ENCODE results near the gene ZNF804B.

ZNF804B gene

DNA sequence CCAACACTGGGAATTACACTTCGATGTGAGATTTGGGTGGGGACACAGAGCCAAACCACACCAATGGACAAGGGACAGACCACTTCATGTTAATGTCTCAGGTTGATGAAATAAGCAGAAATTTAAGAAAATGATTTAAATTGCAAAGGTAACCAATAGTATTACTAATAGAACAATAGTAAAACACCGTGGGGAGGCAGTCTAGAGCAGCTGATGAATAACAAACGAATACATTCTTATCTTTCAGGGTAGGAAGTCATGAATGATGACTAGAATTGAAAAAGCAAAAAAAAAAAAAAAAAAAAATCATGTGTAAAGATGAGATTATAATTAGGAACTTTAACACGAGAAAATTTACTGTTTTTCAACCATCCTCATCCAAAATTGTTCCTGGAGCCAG, 207.9 kb downstream of the ZNF804B start:
- H3K4me1 ChIP-seq (ENCODE audit: insufficient read depth, low read length, poor library complexity, severe bottlenecking) = no peaks in the 10 kb centered on the region
- H3K27me3 ChIP-seq (ENCODE audit: insufficient read depth, low read length, poor library complexity, severe bottlenecking) = no peaks in the 10 kb centered on the region
- H3K9me3 ChIP-seq (ENCODE audit: insufficient read depth, low read depth, low read length) = no peaks in the 10 kb centered on the region
- no peaks in the 10 kb centered on the region for H3F3A ChIP-seq (ENCODE audit: low read depth)
- H4K20me1 ChIP-seq (ENCODE audit: insufficient read depth, low read length, poor library complexity, severe bottlenecking) = no peaks in the 10 kb centered on the region
- TF ChIP-seq, protein P1, sequence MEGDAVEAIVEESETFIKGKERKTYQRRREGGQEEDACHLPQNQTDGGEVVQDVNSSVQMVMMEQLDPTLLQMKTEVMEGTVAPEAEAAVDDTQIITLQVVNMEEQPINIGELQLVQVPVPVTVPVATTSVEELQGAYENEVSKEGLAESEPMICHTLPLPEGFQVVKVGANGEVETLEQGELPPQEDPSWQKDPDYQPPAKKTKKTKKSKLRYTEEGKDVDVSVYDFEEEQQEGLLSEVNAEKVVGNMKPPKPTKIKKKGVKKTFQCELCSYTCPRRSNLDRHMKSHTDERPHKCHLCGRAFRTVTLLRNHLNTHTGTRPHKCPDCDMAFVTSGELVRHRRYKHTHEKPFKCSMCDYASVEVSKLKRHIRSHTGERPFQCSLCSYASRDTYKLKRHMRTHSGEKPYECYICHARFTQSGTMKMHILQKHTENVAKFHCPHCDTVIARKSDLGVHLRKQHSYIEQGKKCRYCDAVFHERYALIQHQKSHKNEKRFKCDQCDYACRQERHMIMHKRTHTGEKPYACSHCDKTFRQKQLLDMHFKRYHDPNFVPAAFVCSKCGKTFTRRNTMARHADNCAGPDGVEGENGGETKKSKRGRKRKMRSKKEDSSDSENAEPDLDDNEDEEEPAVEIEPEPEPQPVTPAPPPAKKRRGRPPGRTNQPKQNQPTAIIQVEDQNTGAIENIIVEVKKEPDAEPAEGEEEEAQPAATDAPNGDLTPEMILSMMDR (conservative IDR thresholded peaks at IDR 0.05; ENCODE audit: low read length) = no peak
- no peak for TF ChIP-seq EZH2phosphoT487 (IDR thresholded peaks at IDR 0.05; ENCODE audit: borderline replicate concordance)
- H3K4me3 ChIP-seq (ENCODE audit: low read length, poor library complexity, severe bottlenecking) = no peak overlapping the region
- H3K9me2 ChIP-seq (replicated peaks; ENCODE audit: low read depth, low read length) = no peaks in the 10 kb centered on the region
- H3K36me3 ChIP-seq (ENCODE audit: insufficient read depth, low read length) = no peaks in the 10 kb centered on the region
- H3K9ac ChIP-seq (ENCODE audit: low read depth, low read length, poor library complexity, severe bottlenecking) = no peak overlapping the region
- H2AFZ ChIP-seq (ENCODE audit: low read length) = no peak overlapping the region
- no peak overlapping the region for H3K4me2 ChIP-seq (ENCODE audit: low read depth, low read length, poor library complexity, severe bottlenecking)
- H3K79me2 ChIP-seq (ENCODE audit: insufficient read depth, low read length) = no peaks in the 10 kb centered on the region

DNA sequence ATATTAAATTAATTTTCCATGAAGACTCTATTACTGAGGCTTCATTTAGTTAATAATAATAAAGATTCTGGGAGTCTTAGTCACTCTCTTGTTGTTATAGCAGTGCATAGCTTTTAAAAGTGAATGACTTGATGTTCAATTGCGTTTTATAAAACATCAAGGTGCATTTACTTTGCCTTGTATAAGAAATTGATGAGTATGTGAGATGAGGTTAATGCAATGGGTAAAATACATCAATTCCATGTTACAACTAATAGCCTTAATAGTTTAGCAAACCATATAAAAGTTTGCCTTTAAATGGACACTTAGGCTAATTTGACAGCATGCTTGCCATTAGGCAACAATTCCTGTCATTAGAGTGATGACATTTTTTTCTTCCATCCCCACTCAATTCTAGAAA, 209.7 kb downstream of the ZNF804B start:
- Histone ChIP-seq H2AFZ (ENCODE audit: low read length) (no peak overlapping the region), H3K4me1 (ENCODE audit: insufficient read depth, low read length, poor library complexity, severe bottlenecking) (no peaks in the 10 kb centered on the region), H3K27me3 (ENCODE audit: insufficient read depth, low read length, poor library complexity, severe bottlenecking) (no peaks in the 10 kb centered on the region), H3K9me2 (replicated peaks; ENCODE audit: low read depth, low read length) (no peaks in the 10 kb centered on the region), H3K9me3 (ENCODE audit: insufficient read depth, low read depth, low read length) (no peaks in the 10 kb centered on the region), H3K36me3 (ENCODE audit: insufficient read depth, low read length) (no peaks in the 10 kb centered on the region), H3K79me2 (ENCODE audit: insufficient read depth, low read length) (no peaks in the 10 kb centered on the region), H4K20me1 (ENCODE audit: insufficient read depth, low read length, poor library complexity, severe bottlenecking) (no peaks in the 10 kb centered on the region), H3K4me2 (ENCODE audit: low read depth, low read length, poor library complexity, severe bottlenecking) (no peak overlapping the region), H3F3A (ENCODE audit: low read depth) (no peaks in the 10 kb centered on the region), H3K9ac (ENCODE audit: low read depth, low read length, poor library complexity, severe bottlenecking) (no peak overlapping the region), H3K4me3 (ENCODE audit: low read length, poor library complexity, severe bottlenecking) (no peak overlapping the region)
- TF ChIP-seq, protein P1 (conservative IDR thresholded peaks at IDR 0.05; ENCODE audit: low read length) = no peak
- no peak for TF ChIP-seq EZH2phosphoT487 (IDR thresholded peaks at IDR 0.05; ENCODE audit: borderline replicate concordance)

DNA sequence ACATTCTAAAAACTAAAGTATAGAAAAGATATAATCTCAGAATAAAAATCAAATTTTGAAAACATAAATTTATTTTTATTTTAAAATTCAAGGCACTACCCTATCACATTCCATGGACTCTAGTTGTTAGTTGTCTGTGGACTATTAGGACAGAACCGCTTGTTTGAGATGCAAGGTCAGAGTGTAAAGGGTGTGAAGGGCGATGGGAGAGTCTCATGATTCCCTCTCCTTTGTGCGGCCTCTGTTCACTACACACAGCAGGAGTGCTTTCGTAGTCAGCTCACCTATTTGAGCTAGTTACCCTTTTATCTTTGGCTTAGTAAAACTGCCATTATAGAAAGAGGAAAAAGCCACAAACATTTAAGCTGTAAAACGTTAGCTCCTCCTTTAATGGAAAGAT, 225.8 kb downstream of the ZNF804B start:
- H3K4me3 ChIP-seq (ENCODE audit: low read length, poor library complexity, severe bottlenecking) = no peak overlapping the region
- H3K9me2 ChIP-seq (replicated peaks; ENCODE audit: low read depth, low read length) = no peaks in the 10 kb centered on the region
- H3K4me1 ChIP-seq (ENCODE audit: insufficient read depth, low read length, poor library complexity, severe bottlenecking) = no peaks in the 10 kb centered on the region
- no peak overlapping the region for H3K4me2 ChIP-seq (ENCODE audit: low read depth, low read length, poor library complexity, severe bottlenecking)
- H2AFZ ChIP-seq (ENCODE audit: low read length) = no peak overlapping the region
- TF ChIP-seq EZH2phosphoT487 (IDR thresholded peaks at IDR 0.05; ENCODE audit: borderline replicate concordance) = no peak
- TF ChIP-seq, protein P1 (conservative IDR thresholded peaks at IDR 0.05; ENCODE audit: low read length) = no peak
- H3K9me3 ChIP-seq (ENCODE audit: insufficient read depth, low read depth, low read length) = no peaks in the 10 kb centered on the region
- no peaks in the 10 kb centered on the region for H4K20me1 ChIP-seq (ENCODE audit: insufficient read depth, low read length, poor library complexity, severe bottlenecking)
- no peaks in the 10 kb centered on the region for H3F3A ChIP-seq (ENCODE audit: low read depth)
- H3K9ac ChIP-seq (ENCODE audit: low read depth, low read length, poor library complexity, severe bottlenecking) = no peak overlapping the region
- H3K79me2 ChIP-seq (ENCODE audit: insufficient read depth, low read length) = no peaks in the 10 kb centered on the region
- H3K36me3 ChIP-seq (ENCODE audit: insufficient read depth, low read length) = no peaks in the 10 kb centered on the region
- no peaks in the 10 kb centered on the region for H3K27me3 ChIP-seq (ENCODE audit: insufficient read depth, low read length, poor library complexity, severe bottlenecking)

Data from Loucy (cell line).